Measurements from ENCODE around the gene DAPK2.

Gene DAPK2

DNA sequence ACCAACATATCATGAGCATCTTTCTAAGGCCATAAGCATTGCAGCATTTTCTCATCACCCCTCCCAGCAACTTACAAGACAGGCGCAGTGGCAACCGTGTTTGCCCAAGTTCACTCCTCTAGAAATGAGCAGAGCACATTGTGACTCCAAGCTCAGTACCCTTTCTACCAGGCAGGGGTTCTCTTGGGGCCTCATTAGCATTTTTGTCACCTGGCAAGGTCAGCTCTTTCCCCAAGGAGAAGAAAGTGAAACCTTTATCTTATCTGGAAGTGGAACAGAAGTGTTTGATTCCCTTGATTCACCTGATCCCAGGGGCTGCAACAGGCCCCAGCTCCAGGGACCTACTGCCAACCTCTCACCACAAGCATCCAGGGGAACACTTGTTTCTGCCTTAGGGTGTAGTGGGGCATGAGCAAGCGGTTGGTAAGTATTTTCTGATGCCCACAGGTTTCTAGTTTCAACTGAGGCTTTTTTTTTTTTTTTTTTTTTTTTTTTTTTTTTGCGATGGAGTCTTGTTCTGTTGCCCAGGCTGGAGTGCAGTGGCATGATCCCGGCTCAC, 168.5 kb downstream of the DAPK2 start:
- Mint-ChIP-seq H3K27ac (no peak overlapping the region), H3K4me3 (no peak overlapping the region), H3K4me1 (peaks cover 3% of the 10 kb centered on the region), H3K9me3 (no peaks in the 10 kb centered on the region), H3K27me3 (no peaks in the 10 kb centered on the region), H3K36me3 (no peaks in the 10 kb centered on the region)
- DNase-seq, result no peak
- CTCF ChIA-PET, result no interaction called here

DNA sequence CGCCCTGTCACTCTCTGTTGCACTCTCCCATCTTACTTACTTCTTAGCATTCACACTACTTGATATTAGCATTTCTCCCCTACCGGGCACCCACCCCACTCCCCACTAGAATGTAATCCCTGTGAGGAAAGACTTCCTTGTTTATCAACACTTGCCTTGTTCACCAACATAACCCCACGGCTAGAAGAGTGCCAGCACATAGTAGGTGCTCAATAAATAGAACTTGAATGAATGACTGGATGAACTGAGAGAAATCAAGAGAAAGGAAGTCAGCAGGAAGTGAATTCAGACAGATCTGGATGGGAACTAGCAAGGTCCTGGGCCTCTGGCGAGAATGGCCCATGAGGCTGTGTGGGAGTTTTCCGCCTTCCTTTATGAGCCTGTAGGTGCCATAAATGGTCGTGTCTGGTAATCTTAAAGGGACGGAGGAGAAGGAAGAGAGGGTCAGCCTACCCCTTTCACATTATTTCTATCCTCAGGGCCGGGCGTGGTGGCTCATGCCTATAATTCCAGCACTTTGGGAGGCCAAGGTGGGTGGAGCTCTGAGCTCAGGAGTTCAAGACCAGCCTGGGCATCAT, 170.1 kb downstream of the DAPK2 start:
- H3K36me3 Mint-ChIP-seq, result no peaks in the 10 kb centered on the region
- DNase-seq, result no peak
- no peaks in the 10 kb centered on the region for H3K4me1 Mint-ChIP-seq
- CTCF ChIA-PET, result no interaction called here
- no peak overlapping the region for H3K27ac Mint-ChIP-seq
- H3K4me3 Mint-ChIP-seq, result no peak overlapping the region
- H3K9me3 Mint-ChIP-seq, result no peaks in the 10 kb centered on the region
- no peaks in the 10 kb centered on the region for H3K27me3 Mint-ChIP-seq

DNA sequence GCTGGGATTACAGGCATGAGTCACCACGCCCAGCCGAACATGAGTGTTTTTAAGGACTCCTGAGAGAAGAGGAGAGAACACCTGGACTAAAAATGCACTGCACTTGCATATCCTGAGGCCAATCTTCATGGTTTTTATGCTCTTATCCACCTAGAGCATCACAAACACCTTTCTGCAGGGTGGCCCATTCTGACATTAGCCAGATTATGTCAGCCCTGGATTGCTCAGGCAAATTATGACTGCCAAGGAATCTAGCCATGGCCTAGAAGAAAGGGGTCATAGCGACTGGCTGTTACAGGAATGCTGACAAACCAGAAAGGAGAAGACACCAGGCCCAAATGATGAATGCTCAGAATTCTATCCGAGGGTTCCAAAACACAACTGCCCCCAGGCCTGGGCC, 171.7 kb downstream of the DAPK2 start:
- H3K27me3 Mint-ChIP-seq, result no peaks in the 10 kb centered on the region
- no peaks in the 10 kb centered on the region for H3K9me3 Mint-ChIP-seq
- no peak for DNase-seq
- no peak overlapping the region for H3K27ac Mint-ChIP-seq
- no peak overlapping the region for H3K4me3 Mint-ChIP-seq
- peaks cover 2% of the 10 kb centered on the region for H3K4me1 Mint-ChIP-seq
- CTCF ChIA-PET, result no interaction called here
- H3K36me3 Mint-ChIP-seq, result no peaks in the 10 kb centered on the region

DNA sequence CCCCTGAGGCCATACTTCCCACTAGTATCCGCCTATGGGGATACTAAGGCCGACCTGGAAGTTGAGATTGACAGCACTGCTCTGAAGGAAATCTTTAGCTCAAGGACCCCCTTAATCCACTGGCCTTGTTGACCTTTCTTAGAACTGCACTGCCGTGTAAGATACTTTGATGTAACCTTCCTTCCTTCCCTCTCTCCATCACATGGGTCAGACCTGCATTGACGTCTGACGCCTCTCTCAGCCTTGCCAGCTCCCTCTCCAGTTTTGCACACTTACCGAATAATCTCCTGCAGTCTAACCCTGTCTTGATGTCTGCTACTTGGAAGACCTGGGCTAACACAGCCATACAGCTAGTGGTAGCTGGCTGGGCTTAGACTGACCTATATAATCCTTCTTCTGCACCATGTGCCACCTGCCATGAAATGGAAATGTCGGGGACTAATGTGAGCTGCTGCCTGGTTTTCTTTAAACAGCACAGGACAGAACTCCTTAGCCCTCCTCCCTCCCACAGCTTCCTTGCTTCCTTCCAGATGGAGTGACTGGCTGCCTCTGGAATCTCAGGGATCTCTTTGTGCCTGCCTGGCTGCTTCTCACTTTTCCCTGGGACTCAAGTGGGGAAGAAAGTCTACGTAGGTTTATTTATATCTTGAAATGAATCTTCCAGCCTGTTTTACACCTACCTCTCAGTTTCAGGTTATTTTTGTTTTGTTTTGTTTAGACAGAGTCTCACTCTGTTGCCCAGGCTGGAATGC, 173.3 kb downstream of the DAPK2 start:
- DNase-seq, result no peak
- H3K36me3 Mint-ChIP-seq, result no peaks in the 10 kb centered on the region
- CTCF ChIA-PET, result interaction anchor here (1.0 kb wide), 1 partner anchor 138 kb away, joined by 3 read pairs; no protein-coding TSS in a partner anchor
- peaks cover 2% of the 10 kb centered on the region for H3K4me1 Mint-ChIP-seq
- H3K27ac Mint-ChIP-seq, result no peak overlapping the region
- no peaks in the 10 kb centered on the region for H3K27me3 Mint-ChIP-seq
- no peaks in the 10 kb centered on the region for H3K9me3 Mint-ChIP-seq
- H3K4me3 Mint-ChIP-seq, result no peak overlapping the region

DNA sequence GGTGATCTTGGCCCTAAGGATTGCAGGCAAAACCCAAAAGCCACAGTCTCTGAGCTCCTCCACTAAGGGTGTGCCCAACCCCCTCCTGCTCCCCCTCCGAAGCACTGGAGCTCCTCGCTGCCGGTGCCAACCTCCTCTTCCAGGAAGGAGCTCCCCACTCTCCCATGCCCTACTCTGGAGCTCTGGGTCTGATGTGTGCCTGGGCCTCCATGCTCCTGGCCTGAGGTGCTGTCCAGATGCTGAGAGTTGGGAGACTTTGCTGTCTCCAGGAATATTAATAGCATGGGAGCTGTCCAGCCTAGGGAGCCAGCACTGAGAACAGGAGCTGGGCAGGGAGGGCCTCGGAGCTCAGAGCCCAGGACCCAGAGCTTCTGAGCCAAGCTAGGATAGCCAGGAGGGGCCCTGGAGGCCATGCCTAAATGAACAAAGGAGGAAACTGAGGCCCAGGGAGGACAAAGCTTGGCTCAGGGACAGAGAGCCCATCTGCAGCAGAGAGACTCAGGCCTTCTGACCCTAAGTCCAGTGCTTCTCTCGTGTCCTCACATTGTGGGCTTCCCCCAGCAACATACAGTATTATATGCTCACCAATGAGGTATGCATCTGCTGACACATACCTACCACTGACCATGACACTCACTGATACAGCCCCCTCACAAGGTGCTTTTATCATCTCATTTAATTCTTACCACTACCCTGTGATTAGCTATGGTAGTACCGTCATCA, 175.6 kb downstream of the DAPK2 start:
- Mint-ChIP-seq H3K27ac (no peak overlapping the region), H3K27me3 (no peaks in the 10 kb centered on the region)

DNA sequence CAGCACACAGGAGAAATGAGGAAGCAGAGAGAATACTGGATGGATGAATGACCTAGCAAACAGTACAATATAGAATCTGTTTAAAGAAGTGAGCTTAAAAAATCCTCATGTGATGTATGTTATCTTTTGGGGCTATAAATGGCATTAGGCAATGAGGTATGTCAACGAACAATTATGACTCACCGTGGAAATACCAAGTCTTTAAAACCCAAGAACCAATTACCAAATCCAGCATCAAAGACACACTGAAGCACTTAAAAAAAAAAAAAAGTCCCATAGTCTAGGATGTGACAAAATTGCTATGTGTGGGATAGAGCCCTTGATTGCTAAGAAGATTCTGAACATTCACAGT, 176.3 kb downstream of the DAPK2 start:
- Mint-ChIP-seq H3K4me3 (no peak overlapping the region), H3K27ac (no peak overlapping the region), H3K4me1 (peaks cover 2% of the 10 kb centered on the region), H3K9me3 (no peaks in the 10 kb centered on the region), H3K36me3 (no peaks in the 10 kb centered on the region), H3K27me3 (no peaks in the 10 kb centered on the region)
- no peak for DNase-seq
- CTCF ChIA-PET, result interaction anchor here (0.7 to 1.4 kb wide), 4 partner anchors 10 to 176 kb away, joined by 3 to 4 read pairs (median 3); partner anchors contain the start of gene DAPK2

More for the DNA sequence above, 175.6 kb downstream of the DAPK2 start:
- Mint-ChIP-seq H3K4me3 (no peak overlapping the region), H3K36me3 (no peaks in the 10 kb centered on the region), H3K9me3 (no peaks in the 10 kb centered on the region), H3K4me1 (peaks cover 2% of the 10 kb centered on the region)
- DNase-seq, result no peak
- CTCF ChIA-PET, result interaction anchor here (1.3 to 1.4 kb wide), 2 partner anchors 11 to 118 kb away, joined by 3 read pairs; no protein-coding TSS in a partner anchor

DNA sequence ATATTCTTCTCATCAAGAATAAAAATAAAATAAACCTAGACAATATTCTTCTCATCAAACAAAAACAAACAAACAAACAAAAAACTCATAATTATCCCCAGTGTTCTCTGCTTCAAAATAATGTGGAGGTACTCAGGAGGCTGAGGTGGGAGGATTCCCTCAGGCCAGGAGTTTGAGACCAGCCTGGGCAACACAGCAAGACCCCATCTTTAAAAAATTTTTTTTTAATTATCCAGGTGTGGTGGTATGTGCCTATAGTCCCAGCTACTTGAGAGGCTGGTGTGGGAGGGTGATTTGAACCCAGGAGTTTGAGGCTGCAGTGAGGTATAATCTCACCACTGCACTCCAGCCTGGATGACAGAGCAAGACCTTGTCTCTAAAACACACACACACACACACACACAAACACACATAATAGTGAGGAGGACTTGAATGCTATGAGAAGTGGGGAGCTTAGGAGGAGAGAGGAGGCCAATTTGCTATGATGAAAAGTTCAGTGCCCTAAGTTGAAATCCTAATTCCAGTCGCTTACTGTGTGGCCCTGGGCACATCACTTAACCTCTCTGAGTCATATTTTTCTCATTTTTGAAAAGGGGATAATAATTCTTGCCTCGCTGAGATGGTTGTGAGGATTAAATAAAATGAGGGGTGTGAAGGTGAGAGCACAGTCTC, 176.8 kb downstream of the DAPK2 start:
- Mint-ChIP-seq H3K27me3 (no peaks in the 10 kb centered on the region), H3K27ac (no peak overlapping the region), H3K4me1 (peaks cover 2% of the 10 kb centered on the region), H3K36me3 (no peaks in the 10 kb centered on the region), H3K9me3 (no peaks in the 10 kb centered on the region), H3K4me3 (no peak overlapping the region)
- CTCF ChIA-PET, result interaction anchor here (0.7 to 1.4 kb wide), 3 partner anchors 22 to 177 kb away, joined by 3 to 4 read pairs (median 3); partner anchors contain the start of gene DAPK2
- DNase-seq, result no peak

DNA sequence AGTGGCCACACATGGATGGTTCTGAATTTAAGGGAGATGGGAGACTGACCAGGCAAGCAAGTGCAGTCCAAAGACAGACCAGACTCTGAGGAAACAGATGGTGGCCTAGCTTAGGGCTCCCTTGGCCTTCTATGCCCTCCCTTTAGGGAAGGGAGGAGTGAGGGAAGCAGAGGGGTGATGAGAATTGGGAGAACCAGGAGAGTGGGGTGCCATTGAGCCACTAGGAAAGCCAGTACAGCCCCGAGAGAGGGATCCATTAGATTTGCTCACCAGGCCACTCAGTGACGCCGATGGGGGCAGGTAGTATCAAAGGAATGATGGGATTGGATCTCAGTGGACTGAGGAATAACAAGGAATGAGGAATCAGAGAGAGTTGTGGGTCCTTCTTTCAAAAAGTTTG, 182.1 kb downstream of the DAPK2 start:
- peaks cover 8% of the 10 kb centered on the region for H3K27me3 Mint-ChIP-seq
- no peak overlapping the region for H3K27ac Mint-ChIP-seq
- CTCF ChIA-PET, result no interaction called here
- peaks cover 25% of the 10 kb centered on the region for H3K4me1 Mint-ChIP-seq
- no peak for DNase-seq
- H3K36me3 Mint-ChIP-seq, result no peaks in the 10 kb centered on the region
- no peaks in the 10 kb centered on the region for H3K9me3 Mint-ChIP-seq
- H3K4me3 Mint-ChIP-seq, result no peak overlapping the region

DNA sequence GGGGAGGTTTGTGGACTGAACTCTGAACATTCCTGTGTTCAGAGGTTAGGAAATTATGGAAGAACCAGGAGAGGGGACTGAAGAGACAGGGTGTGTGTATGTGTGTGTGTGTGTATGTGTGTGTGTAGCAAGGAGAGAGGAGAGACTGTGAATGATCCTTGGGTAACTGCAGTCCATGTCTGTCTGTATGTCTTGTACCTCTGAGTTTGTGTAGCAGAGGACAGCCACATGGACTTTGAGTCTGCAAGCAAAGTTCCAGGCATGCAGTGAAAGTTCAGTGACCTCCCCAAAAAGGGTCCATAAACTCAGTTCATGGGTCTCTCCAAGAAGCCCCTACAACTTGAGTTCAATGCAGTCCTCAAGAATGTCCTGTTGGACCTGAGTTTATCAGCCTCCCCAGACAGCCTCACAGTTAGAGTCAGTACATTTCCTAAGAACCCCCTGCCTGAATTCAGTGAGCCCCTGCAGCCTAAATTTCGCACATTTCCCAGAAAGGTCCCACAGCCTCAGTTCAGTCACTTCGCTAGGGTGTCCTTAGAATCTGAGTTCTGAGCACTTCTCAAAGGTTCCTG, 184.3 kb downstream of the DAPK2 start:
- no peak for DNase-seq
- H3K4me1 Mint-ChIP-seq, result peaks cover 34% of the 10 kb centered on the region
- H3K36me3 Mint-ChIP-seq, result no peaks in the 10 kb centered on the region
- no peak overlapping the region for H3K4me3 Mint-ChIP-seq
- no peaks in the 10 kb centered on the region for H3K9me3 Mint-ChIP-seq
- peaks cover 8% of the 10 kb centered on the region for H3K27me3 Mint-ChIP-seq
- no peak overlapping the region for H3K27ac Mint-ChIP-seq
- CTCF ChIA-PET, result no interaction called here

DNA sequence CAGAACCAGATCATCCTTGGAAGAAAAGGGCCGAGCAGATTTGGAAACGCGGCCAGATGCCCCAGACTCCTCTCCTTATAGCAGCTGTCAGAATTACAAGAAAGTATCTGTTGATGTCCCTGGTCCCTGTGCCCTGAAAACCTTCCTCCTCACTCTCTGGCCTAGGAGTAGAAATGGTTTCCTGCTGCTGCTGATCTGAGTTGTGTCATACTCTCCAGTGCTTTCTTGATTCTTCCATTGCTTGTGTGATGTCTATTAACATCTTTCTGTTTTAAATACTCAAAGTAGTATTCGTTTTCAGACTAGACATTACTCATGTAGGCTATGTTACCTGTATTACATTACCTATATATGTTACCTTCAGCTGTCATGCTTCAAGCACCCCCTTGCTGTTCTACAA, 185.7 kb downstream of the DAPK2 start:
- Mint-ChIP-seq H3K27ac (peak overlapping the region; percentile 98), H3K36me3 (no peaks in the 10 kb centered on the region), H3K27me3 (peaks cover 8% of the 10 kb centered on the region), H3K4me3 (peak overlapping the region; percentile 33), H3K4me1 (peaks cover 34% of the 10 kb centered on the region), H3K9me3 (no peaks in the 10 kb centered on the region)
- DNase-seq, result no peak
- CTCF ChIA-PET, result interaction anchor here (0.8 to 1.4 kb wide), 4 partner anchors 8 to 187 kb away, joined by 3 to 4 read pairs (median 3); no protein-coding TSS in a partner anchor

DNA sequence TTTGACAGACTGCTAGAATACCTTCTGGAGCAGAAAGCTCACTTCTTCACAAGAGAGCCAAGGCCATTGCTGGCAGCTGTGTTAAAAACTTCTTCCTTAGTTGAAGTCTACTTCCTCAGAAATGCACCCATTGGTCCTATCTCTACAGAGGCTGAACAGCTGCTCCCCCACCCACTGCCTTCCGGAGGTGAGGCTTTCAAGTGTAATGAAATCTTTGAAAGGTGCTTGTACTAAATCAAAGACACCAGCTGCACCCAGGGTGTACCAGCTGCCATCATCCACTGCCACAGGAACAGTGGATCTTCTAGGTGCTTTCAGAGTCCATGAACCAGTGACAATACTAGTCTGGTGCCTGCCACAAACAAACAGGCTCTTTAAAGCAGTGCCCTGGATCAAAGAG, 186.1 kb downstream of the DAPK2 start:
- Mint-ChIP-seq H3K4me3 (peak overlapping the region; percentile 33), H3K36me3 (no peaks in the 10 kb centered on the region), H3K4me1 (peaks cover 34% of the 10 kb centered on the region), H3K27me3 (peaks cover 8% of the 10 kb centered on the region), H3K9me3 (no peaks in the 10 kb centered on the region), H3K27ac (peak overlapping the region; percentile 98)
- CTCF ChIA-PET, result interaction anchor here (0.8 to 1.4 kb wide), 4 partner anchors 8 to 187 kb away, joined by 3 to 4 read pairs (median 3); no protein-coding TSS in a partner anchor
- peak; percentile 86 for DNase-seq

DNA sequence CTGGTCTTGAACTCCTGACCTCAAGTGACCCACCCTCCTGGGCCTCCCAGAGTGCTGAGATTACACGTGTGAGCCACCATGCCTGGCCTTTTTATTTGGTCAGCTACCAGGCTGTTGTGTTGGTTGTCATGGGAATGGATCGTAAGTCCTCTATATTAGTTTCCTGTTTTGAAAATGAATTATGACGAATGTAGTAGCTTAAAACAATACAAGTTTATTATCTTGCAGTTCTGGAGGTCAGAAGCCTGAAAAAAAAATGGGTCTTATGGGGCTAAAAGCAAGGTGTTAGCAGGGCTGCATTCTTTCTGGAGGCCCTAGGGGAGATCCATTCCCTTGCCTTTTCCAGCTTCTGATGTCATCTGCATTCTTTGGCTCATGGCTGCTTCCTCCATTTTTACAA, 187.4 kb downstream of the DAPK2 start:
- no peaks in the 10 kb centered on the region for H3K36me3 Mint-ChIP-seq
- peaks cover 8% of the 10 kb centered on the region for H3K27me3 Mint-ChIP-seq
- H3K4me3 Mint-ChIP-seq, result no peak overlapping the region
- no peaks in the 10 kb centered on the region for H3K9me3 Mint-ChIP-seq
- peak overlapping the region; percentile 98 for H3K27ac Mint-ChIP-seq
- peaks cover 34% of the 10 kb centered on the region for H3K4me1 Mint-ChIP-seq
- CTCF ChIA-PET, result no interaction called here
- no peak for DNase-seq

DNA sequence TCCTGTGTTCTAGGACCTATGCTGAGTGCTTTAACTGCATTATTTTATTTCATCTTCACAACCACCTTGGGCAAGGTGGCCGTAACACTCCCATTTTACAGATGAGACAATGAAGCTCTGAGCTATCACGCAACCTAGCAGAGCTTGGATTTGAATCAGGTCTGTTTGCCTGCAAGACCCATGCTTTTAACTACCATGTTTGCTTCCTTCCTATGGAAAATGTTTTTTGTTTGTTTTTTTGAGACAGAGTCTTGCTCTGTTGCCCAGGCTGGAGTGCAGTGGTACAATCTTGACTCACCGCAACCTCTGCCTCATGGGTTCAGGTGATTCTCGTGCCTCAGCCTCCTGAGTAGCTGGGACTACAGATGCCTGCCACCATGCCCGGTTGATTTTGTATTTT, 187.8 kb downstream of the DAPK2 start:
- H3K27me3 Mint-ChIP-seq, result peaks cover 8% of the 10 kb centered on the region
- no peak for DNase-seq
- peaks cover 34% of the 10 kb centered on the region for H3K4me1 Mint-ChIP-seq
- no peaks in the 10 kb centered on the region for H3K9me3 Mint-ChIP-seq
- H3K36me3 Mint-ChIP-seq, result no peaks in the 10 kb centered on the region
- no peak overlapping the region for H3K27ac Mint-ChIP-seq
- CTCF ChIA-PET, result no interaction called here
- no peak overlapping the region for H3K4me3 Mint-ChIP-seq

DNA sequence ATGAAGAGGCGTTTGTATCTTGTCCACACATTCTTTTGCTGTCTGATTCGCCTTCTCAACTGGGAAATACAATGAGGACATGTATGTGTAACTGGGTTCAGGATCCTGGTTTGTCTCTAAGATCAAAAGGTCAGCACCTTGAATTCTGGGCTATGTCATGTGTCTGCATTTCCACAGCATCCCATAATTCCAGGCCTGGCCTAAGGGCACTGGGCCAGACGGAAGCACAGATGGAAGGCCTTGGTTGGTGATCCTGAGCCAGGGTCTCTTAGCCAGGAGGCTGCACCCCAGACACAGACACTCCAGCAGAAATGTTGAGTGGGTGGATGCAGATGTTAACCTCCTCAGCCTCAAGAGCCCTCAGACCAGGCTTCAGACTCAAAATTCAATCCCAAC, 188.8 kb downstream of the DAPK2 start:
- Mint-ChIP-seq H3K9me3 (no peaks in the 10 kb centered on the region), H3K27ac (no peak overlapping the region), H3K36me3 (no peaks in the 10 kb centered on the region), H3K27me3 (no peaks in the 10 kb centered on the region), H3K4me1 (peaks cover 32% of the 10 kb centered on the region), H3K4me3 (no peak overlapping the region)
- CTCF ChIA-PET, result no interaction called here
- DNase-seq, result no peak
